LNCaP clone FGC (cell line): Measurements from ENCODE around the gene NKX2-2.

Experiments used
- DNase-seq: peaks from one replicate; pipeline ENCODE4 v3.0.0-alpha.2; 2011; ENCODE audit warnings: low read depth
- H3K4me3 ChIP-seq: 2 replicates; pipeline ENCODE4 v1.5.1; 2011; ENCODE audit warnings: mild to moderate bottlenecking, low read depth, low read length, control low read depth
- CTCF ChIP-seq: IDR thresholded peaks from 2 replicates; pipeline ENCODE4 v1.5.1; 2012; ENCODE audit warnings: mild to moderate bottlenecking; ENCODE audit not compliant: control insufficient read depth, insufficient read depth; ENCODE audit errors: extremely low read depth

NKX2-2 gene

GRCh38 chr20:21465799-21466198, 48.1 kb downstream of the NKX2-2 start:
- H3K4me3 ChIP-seq: no peak overlapping the region
- no peak for DNase-seq
- TF ChIP-seq CTCF: no peak

- TF ChIP-seq CTCF: no peak
- no peak for DNase-seq
- H3K4me3 ChIP-seq: no peak overlapping the region
Observed at GRCh38 chr20:21464916-21465315, 48.9 kb downstream of the NKX2-2 start.
